H9 (cell line): ENCODE results near the gene CLPTM1L. TPM values are rescaled to one million over a fixed set of nuclear protein-coding genes. Genes with fewer than 3 reads are reported as not detected.

Source experiments
- DNase-seq: peaks from one replicate; pipeline ENCODE4 v3.0.0-alpha.2; 2017
- H2AFZ ChIP-seq: one replicate; pipeline ENCODE4 v1.6.1; 2013; ENCODE audit warnings: mild to moderate bottlenecking, low read length, control low read depth, moderate library complexity
- H2AK5ac ChIP-seq: 2 replicates; pipeline ENCODE4 v1.6.1; 2013; ENCODE audit warnings: low read length, control low read depth, mixed read lengths; ENCODE audit not compliant: insufficient read length
- H2BK120ac ChIP-seq: one replicate; pipeline ENCODE4 v1.6.1; 2013; ENCODE audit warnings: low read depth, mild to moderate bottlenecking, low read length, control low read depth, inconsistent platforms; ENCODE audit not compliant: poor library complexity, severe bottlenecking
- H2BK12ac ChIP-seq: 2 replicates; pipeline ENCODE4 v1.6.1; 2013; ENCODE audit warnings: low read length, control low read depth, mixed read lengths, low read depth; ENCODE audit not compliant: insufficient read length
- H2BK15ac ChIP-seq: 2 replicates; pipeline ENCODE4 v1.6.1; 2013; ENCODE audit warnings: low read depth, low read length, control low read depth
- H2BK20ac ChIP-seq: one replicate; pipeline ENCODE4 v1.6.1; 2013; ENCODE audit warnings: low read depth, mild to moderate bottlenecking, low read length, control low read depth, inconsistent platforms; ENCODE audit not compliant: poor library complexity, severe bottlenecking
- H2BK5ac ChIP-seq: 2 replicates; pipeline ENCODE4 v1.6.1; 2013; ENCODE audit warnings: low read length, control low read depth, mixed read lengths; ENCODE audit not compliant: insufficient read length
- H3K14ac ChIP-seq: 2 replicates; pipeline ENCODE4 v1.6.1; 2013; ENCODE audit warnings: low read length, control low read depth; ENCODE audit not compliant: insufficient read depth
- H3K18ac ChIP-seq: 2 replicates; pipeline ENCODE4 v1.6.1; 2013; ENCODE audit warnings: low read depth, mild to moderate bottlenecking, mixed read lengths, low read length, control low read depth; ENCODE audit not compliant: insufficient read length
- H3K23ac ChIP-seq: 2 replicates; pipeline ENCODE4 v1.6.1; 2013; ENCODE audit warnings: low read length, control low read depth, mixed read lengths, low read depth; ENCODE audit not compliant: insufficient read length
- H3K23me2 ChIP-seq: 2 replicates; pipeline ENCODE4 v1.6.1; 2013; ENCODE audit warnings: low read depth, mild to moderate bottlenecking, mixed read lengths, low read length, control low read depth; ENCODE audit not compliant: insufficient read length, poor library complexity, severe bottlenecking
- H3K27ac ChIP-seq: 2 replicates; pipeline ENCODE4 v1.5.1; 2013; ENCODE audit warnings: low read length, control low read depth, mixed read lengths, low read depth; ENCODE audit not compliant: insufficient read length
- H3K27me3 ChIP-seq: 2 replicates; pipeline ENCODE4 v1.6.1; 2013; ENCODE audit warnings: low read length, control low read depth, inconsistent platforms; ENCODE audit not compliant: insufficient read depth
- H3K4ac ChIP-seq: 2 replicates; pipeline ENCODE4 v1.6.1; 2013; ENCODE audit warnings: low read depth, mild to moderate bottlenecking, control low read depth, inconsistent platforms, low read length, moderate library complexity
- H3K4me1 ChIP-seq: 2 replicates; pipeline ENCODE4 v1.6.1; 2013; ENCODE audit warnings: low read length, control low read depth, inconsistent platforms; ENCODE audit not compliant: insufficient read depth
- H3K4me2 ChIP-seq: 2 replicates; pipeline ENCODE4 v1.6.1; 2013; ENCODE audit warnings: low read length, control low read depth, mixed read lengths; ENCODE audit not compliant: insufficient read length, insufficient read depth
- H3K56ac ChIP-seq: 2 replicates; pipeline ENCODE4 v1.6.1; 2013; ENCODE audit warnings: low read depth, mild to moderate bottlenecking, mixed read lengths, low read length, control low read depth; ENCODE audit not compliant: insufficient read length
- H3K79me1 ChIP-seq: 2 replicates; pipeline ENCODE4 v1.6.1; 2013; ENCODE audit warnings: low read depth, mild to moderate bottlenecking, moderate library complexity, low read length, control low read depth, inconsistent platforms; ENCODE audit not compliant: insufficient read depth, poor library complexity, severe bottlenecking
- H3K79me2 ChIP-seq: 2 replicates; pipeline ENCODE4 v1.6.1; 2013; ENCODE audit warnings: low read length, control low read depth, inconsistent platforms; ENCODE audit not compliant: insufficient read depth
- H3K9ac ChIP-seq: 2 replicates; pipeline ENCODE4 v1.6.1; 2013; ENCODE audit warnings: low read length, control low read depth, mixed read lengths; ENCODE audit not compliant: insufficient read length; ENCODE audit errors: extremely low read depth
- H3K9me3 ChIP-seq: one replicate; pipeline ENCODE4 v1.6.1; 2013; ENCODE audit warnings: low read depth, low read length, inconsistent platforms; ENCODE audit not compliant: control insufficient read depth
- H3T11ph ChIP-seq: one replicate; pipeline ENCODE4 v1.6.1; 2013; ENCODE audit warnings: mild to moderate bottlenecking, low read length, control low read depth, inconsistent platforms
- H4K20me1 ChIP-seq: one replicate; pipeline ENCODE4 v1.6.1; 2013; ENCODE audit not compliant: control insufficient read depth, insufficient read length, insufficient read depth
- H4K5ac ChIP-seq: 2 replicates; pipeline ENCODE4 v1.6.1; 2013; ENCODE audit warnings: low read depth, mild to moderate bottlenecking, mixed read lengths, low read length, control low read depth; ENCODE audit not compliant: insufficient read length
- H4K8ac ChIP-seq: replicated peaks from 2 replicates; pipeline ENCODE4 v1.6.1; 2013; ENCODE audit warnings: low read length, control low read depth, mixed read lengths, low read depth; ENCODE audit not compliant: insufficient read length
- H4K91ac ChIP-seq: 2 replicates; pipeline ENCODE4 v1.6.1; 2013; ENCODE audit warnings: low read depth, mild to moderate bottlenecking, moderate library complexity, mixed read lengths, low read length, control low read depth; ENCODE audit not compliant: insufficient read length
- H3K27ac Mint-ChIP-seq, 3 experiments: 2 replicates in 2 of 3; 3 replicates in 1 of 3; pipeline ENCODE4 v1.8.0; 2020 to 2021; ENCODE audit warnings: mixed read lengths in 3 of 3, mild to moderate bottlenecking in 1 of 3, moderate library complexity in 1 of 3
- H3K27me3 Mint-ChIP-seq: 2 replicates; pipeline ENCODE4 v1.8.0; 2021; ENCODE audit warnings: low read depth, mild to moderate bottlenecking, moderate library complexity, mixed read lengths
- H3K36me3 Mint-ChIP-seq, 3 experiments: 2 replicates in 2 of 3; 3 replicates in 1 of 3; pipeline ENCODE4 v1.8.0; 2020 to 2021; ENCODE audit warnings: low read depth in 3 of 3, mixed read lengths in 3 of 3; ENCODE audit not compliant: insufficient read depth in 1 of 3
- H3K4me1 Mint-ChIP-seq, 2 experiments: 2 replicates each; pipeline ENCODE4 v1.8.0; 2020; ENCODE audit warnings: mixed read lengths in 2 of 2
- H3K4me3 Mint-ChIP-seq, 2 experiments: 2 replicates in 1 of 2; 3 replicates in 1 of 2; pipeline ENCODE4 v1.8.0; 2020 to 2021; ENCODE audit warnings: mild to moderate bottlenecking in 2 of 2, mixed read lengths in 2 of 2, moderate library complexity in 1 of 2
- H3K9me3 Mint-ChIP-seq, 2 experiments: 2 replicates in 1 of 2; 3 replicates in 1 of 2; pipeline ENCODE4 v1.8.0; 2020; ENCODE audit warnings: mild to moderate bottlenecking in 2 of 2, mixed read lengths in 2 of 2, moderate library complexity in 1 of 2
- CTCF ChIP-seq: fragments of 200-600 bp; sonication (generic); conservative IDR thresholded peaks from 3 replicates; pipeline ENCODE4 v1.8.0; 2021; ENCODE audit warnings: antibody characterized with exemption, mild to moderate bottlenecking
- WGBS: extraction: QIAGEN DNeasy Blood & Tissue Kit; methylation state at CpG from one replicate; pipeline ENCODE4 v1.1.7; 2013; ENCODE audit warnings: missing lambda C conversion rate, low lambda C conversion rate, mixed read lengths; ENCODE audit not compliant: insufficient read length; ENCODE audit errors: extremely low coverage; 5-methylcytosine and 5-hydroxymethylcytosine counted together
- total RNA-seq: library from RNA; stranded (reverse); gene quantifications from 2 replicates; pipeline ENCODE4 v1.2.1, GENCODE V29; 2021

The CLPTM1L gene
- total RNA-seq, 1 experiment from 2014 or later: 108 TPM

- H2BK5ac ChIP-seq: no peak overlapping the region
- no peaks in the 10 kb centered on the region for H3K9me3 Mint-ChIP-seq
- no peaks in the 10 kb centered on the region for H3K27me3 Mint-ChIP-seq
- no peak overlapping the region for H4K8ac ChIP-seq
- no peak overlapping the region for H3K27ac ChIP-seq
- H2BK120ac ChIP-seq: no peak overlapping the region
- H4K20me1 ChIP-seq: no peaks in the 10 kb centered on the region
- H3K4ac ChIP-seq: no peak overlapping the region
- H2AK5ac ChIP-seq: no peak overlapping the region
- no peak overlapping the region for H3K9ac ChIP-seq
- no peak overlapping the region for H4K91ac ChIP-seq
- H2BK20ac ChIP-seq: no peak overlapping the region
- H3K23me2 ChIP-seq: no peaks in the 10 kb centered on the region
- H3T11ph ChIP-seq: no peak overlapping the region
- no peak overlapping the region for H2AFZ ChIP-seq
- H3K23ac ChIP-seq: no peak overlapping the region
- no peaks in the 10 kb centered on the region for H3K79me1 ChIP-seq
- H2BK12ac ChIP-seq: no peak overlapping the region
- no peak overlapping the region for H3K4me2 ChIP-seq
- no peak overlapping the region for H3K4me3 Mint-ChIP-seq
- DNase-seq: no peak
- no peak overlapping the region for H3K14ac ChIP-seq
- H4K5ac ChIP-seq: no peak overlapping the region
- H3K18ac ChIP-seq: no peak overlapping the region
- no peaks in the 10 kb centered on the region for H3K4me1 Mint-ChIP-seq
- no CpG with 5 or more reads among the region's 14 CpGs for WGBS
- H3K27me3 ChIP-seq: no peaks in the 10 kb centered on the region
- H3K36me3 Mint-ChIP-seq: peaks cover 55 to 85% (median 83%) of the 10 kb centered on the region in 3 experiments
- TF ChIP-seq CTCF: no peak
- no peak overlapping the region for H3K27ac Mint-ChIP-seq
- no peaks in the 10 kb centered on the region for H3K9me3 ChIP-seq
- no peak overlapping the region for H2BK15ac ChIP-seq
- H3K56ac ChIP-seq: no peak overlapping the region
- no peaks in the 10 kb centered on the region for H3K79me2 ChIP-seq
- no peaks in the 10 kb centered on the region for H3K4me1 ChIP-seq
These were observed 8.8 kb downstream of the CLPTM1L start for GRCh38 chr5:1336106-1336561.
